ENCODE results near the gene CT45A10.
"Not testable (repeated sequence)": the region's sequence is repeated elsewhere in the genome, so short reads cannot be mapped to it uniquely, and the experiment has no call there.

Gene CT45A10

GRCh38 chrX:135893294-135893817, at the start of gene CT45A10, which contains the start of gene SAGE1:
TSS of gene CT45A10 (minus strand) at chrX:135893444. CDS start at chrX:135885344, 8,100 bp downstream.
TSS of gene SAGE1 (plus strand) at chrX:135893716. CDS start at chrX:135896243, 2,527 bp downstream.
- DNase-seq, result no peak

GRCh38 chrX:135931644-135932487, 38.6 kb upstream of the CT45A10 start:
- DNase-seq, result peak; percentile 15

- no peak for DNase-seq
These were observed 34.7 kb upstream of the CT45A10 start for GRCh38 chrX:135927897-135928296.

GRCh38 chrX:135923353-135923752, 30.1 kb upstream of the CT45A10 start:
- DNase-seq, result no peak

GRCh38 chrX:135920516-135920915, 27.3 kb upstream of the CT45A10 start:
- not testable (repeated sequence) for DNase-seq

- DNase-seq, result no peak
These were observed 21.2 kb upstream of the CT45A10 start for GRCh38 chrX:135914404-135914803.

- no peak for DNase-seq
These were observed 17.0 kb upstream of the CT45A10 start for GRCh38 chrX:135910251-135910650.

GRCh38 chrX:135892781-135893180, 463 bp downstream of the CT45A10 start:
- DNase-seq, result no peak

- DNase-seq, result no peak
These were observed 3.1 kb downstream of the CT45A10 start for GRCh38 chrX:135890087-135890585.

GRCh38 chrX:135888976-135889375, 4.3 kb downstream of the CT45A10 start:
- DNase-seq, result not testable (repeated sequence)

GRCh38 chrX:135888230-135888629, 5.0 kb downstream of the CT45A10 start:
- DNase-seq, result not testable (repeated sequence)

- not testable (repeated sequence) for DNase-seq
These were observed 10.5 kb downstream of the CT45A10 start for GRCh38 chrX:135882741-135883140.

GRCh38 chrX:135871712-135872111, 21.5 kb downstream of the CT45A10 start, which contains the start of gene CT45A9:
TSS of gene CT45A9 (minus strand) at chrX:135871812. CDS start at chrX:135868061, 3,751 bp downstream.
- not testable (repeated sequence) for DNase-seq

GRCh38 chrX:135854438-135854837, 38.8 kb downstream of the CT45A10 start, which contains the start of gene CT45A8:
TSS of gene CT45A8 (minus strand) at chrX:135854538. CDS start at chrX:135850783, 3,755 bp downstream.
- not testable (repeated sequence) for DNase-seq

GRCh38 chrX:135837180-135837579, 56.1 kb downstream of the CT45A10 start, which contains the start of gene CT45A7:
TSS of gene CT45A7 (minus strand) at chrX:135837280. CDS start at chrX:135833533, 3,747 bp downstream.
- DNase-seq, result not testable (repeated sequence)
